Uterine smooth muscle cell (primary cell): ENCODE results near the gene IGFLR1. TPM values are rescaled to one million over a fixed set of nuclear protein-coding genes. Genes with fewer than 3 reads are reported as not detected.

Source experiments
- total RNA-seq: library from RNA; depleted of rRNA; stranded (reverse); fragments of >200 nt; gene quantifications from 2 replicates; pipeline ENCODE4 v1.2.3, GENCODE V29; 2014

Gene IGFLR1
- 0.62 and 0.66 TPM in 2 replicates for total RNA-seq

GRCh38 chr19:35742121-35742724, at the start of gene IGFLR1:
Gene IGFLR1, minus strand, starts transcription at chr19:35742452. Its CDS starts 1,272 bp downstream, at chr19:35741180.

GRCh38 chr19:35775298-35776101, 33.2 kb upstream of the IGFLR1 start, which contains the start of gene ARHGAP33:
Gene ARHGAP33, plus strand, starts transcription at chr19:35775564. Its CDS starts 95 bp downstream, at chr19:35775659.

GRCh38 chr19:35757749-35758608, 15.7 kb upstream of the IGFLR1 start, which contains the start of gene PROSER3:
Gene PROSER3, plus strand, starts transcription at chr19:35758176. Its CDS starts 40 bp downstream, at chr19:35758216.

GRCh38 chr19:35756377-35757230, 14.4 kb upstream of the IGFLR1 start, which contains the start of gene HSPB6:
Gene HSPB6, minus strand, starts transcription at chr19:35757029. Its CDS starts 21 bp downstream, at chr19:35757008.

GRCh38 chr19:35748106-35749020, 6.1 kb upstream of the IGFLR1 start, which contains the start of gene LIN37:
Gene LIN37, plus strand, starts transcription at chr19:35748576. Its CDS starts 149 bp downstream, at chr19:35748725.

GRCh38 chr19:35745328-35746086, 3.3 kb upstream of the IGFLR1 start, which contains the start of the genes PSENEN and U2AF1L4:
Gene PSENEN, plus strand, starts transcription at chr19:35745651. Its CDS starts 280 bp downstream, at chr19:35745931.
Gene U2AF1L4, minus strand, starts transcription at chr19:35745418. Its CDS starts 27 bp downstream, at chr19:35745391.

GRCh38 chr19:35717665-35718344, 24.4 kb downstream of the IGFLR1 start, which contains the start of gene KMT2B:
Gene KMT2B, plus strand, starts transcription at chr19:35718003. Its CDS starts 16 bp downstream, at chr19:35718019.

GRCh38 chr19:35704218-35704617, 38.0 kb downstream of the IGFLR1 start, which contains the start of gene ZBTB32:
Gene ZBTB32, plus strand, starts transcription at chr19:35704558. Its CDS starts 10,069 bp downstream, at chr19:35714627.

Other genes starting within 250 kb of the IGFLR1 start
- 14.1 and 21.9 TPM in 2 replicates for gene DMKN, start 228.8 kb downstream of the IGFLR1 start, total RNA-seq
- 1.7 and 4.5 TPM in 2 replicates for gene SBSN, start 214.1 kb downstream of the IGFLR1 start, total RNA-seq
- gene GAPDHS, start 209.0 kb downstream of the IGFLR1 start, total RNA-seq, result not detected in 2 replicates
- 80.7 and 104 TPM in 2 replicates for gene TMEM147, start 196.8 kb downstream of the IGFLR1 start, total RNA-seq
- gene ATP4A, start 178.8 kb downstream of the IGFLR1 start, total RNA-seq, result not detected in 2 replicates
- not detected in 2 replicates for gene PMIS2, start 156.3 kb downstream of the IGFLR1 start, total RNA-seq
- 9.4 and 16.6 TPM in 2 replicates for gene HAUS5, start 129.7 kb downstream of the IGFLR1 start, total RNA-seq
- gene RBM42, start 113.4 kb downstream of the IGFLR1 start, total RNA-seq, result 41.0 and 49.0 TPM in 2 replicates
- gene ETV2, start 100.7 kb downstream of the IGFLR1 start, total RNA-seq, result 0.11 and 0.50 TPM in 2 replicates
- 324 and 362 TPM in 2 replicates for gene COX6B1, start 94.1 kb downstream of the IGFLR1 start, total RNA-seq
- not detected in 2 replicates for gene UPK1A, start 75.9 kb downstream of the IGFLR1 start, total RNA-seq
- gene ZBTB32, start 37.9 kb downstream of the IGFLR1 start, total RNA-seq, result not detected in 2 replicates
- gene KMT2B, start 24.4 kb downstream of the IGFLR1 start, total RNA-seq, result 7.5 TPM in 2 replicates
- 6.1 and 8.9 TPM in 2 replicates for gene U2AF1L4, start 3.0 kb upstream of the IGFLR1 start, total RNA-seq
- gene PSENEN, start 3.2 kb upstream of the IGFLR1 start, total RNA-seq, result 8.6 and 12.1 TPM in 2 replicates
- 12.2 and 16.5 TPM in 2 replicates for gene LIN37, start 6.1 kb upstream of the IGFLR1 start, total RNA-seq
- 49.6 and 161 TPM in 2 replicates for gene HSPB6, start 14.6 kb upstream of the IGFLR1 start, total RNA-seq
- gene PROSER3, start 15.7 kb upstream of the IGFLR1 start, total RNA-seq, result 6.1 and 7.9 TPM in 2 replicates
- 6.2 and 11.7 TPM in 2 replicates for gene ARHGAP33, start 33.1 kb upstream of the IGFLR1 start, total RNA-seq
- gene PRODH2, start 70.4 kb upstream of the IGFLR1 start, total RNA-seq, result not detected in 2 replicates
- gene NPHS1, start 110.1 kb upstream of the IGFLR1 start, total RNA-seq, result under 0.01 TPM in 1 of 2 replicates, not detected in the other
- not detected in 2 replicates for gene KIRREL2, start 114.5 kb upstream of the IGFLR1 start, total RNA-seq
- 3.5 and 6.7 TPM in 2 replicates for gene APLP1, start 126.1 kb upstream of the IGFLR1 start, total RNA-seq
- 5.6 and 9.9 TPM in 2 replicates for gene NFKBID, start 158.1 kb upstream of the IGFLR1 start, total RNA-seq
- gene HCST, start 160.1 kb upstream of the IGFLR1 start, total RNA-seq, result 0.22 and 1.5 TPM in 2 replicates
- not detected in 2 replicates for gene TYROBP, start 165.8 kb upstream of the IGFLR1 start, total RNA-seq
- gene LRFN3, start 193.9 kb upstream of the IGFLR1 start, total RNA-seq, result 1.7 and 2.4 TPM in 2 replicates